ENCODE data around the gene TGFBR3.
A peak's percentile ranks its signal among the peaks of the same experiment; 100 is the strongest.

Gene TGFBR3

GRCh38 chr1:91776068-91776794, 109.7 kb downstream of the TGFBR3 start:
- DNase-seq = no peak

- DNase-seq = no peak
These were observed 110.7 kb downstream of the TGFBR3 start for GRCh38 chr1:91775227-91775626.

GRCh38 chr1:91774520-91775203, 111.3 kb downstream of the TGFBR3 start:
- no peak for DNase-seq

- DNase-seq = no peak
These were observed 114.2 kb downstream of the TGFBR3 start for GRCh38 chr1:91771717-91772116.

GRCh38 chr1:91770667-91771268, 115.2 kb downstream of the TGFBR3 start:
- DNase-seq = no peak

GRCh38 chr1:91769742-91770141, 116.2 kb downstream of the TGFBR3 start:
- no peak for DNase-seq

GRCh38 chr1:91768786-91769725, 116.9 kb downstream of the TGFBR3 start:
- DNase-seq = no peak

GRCh38 chr1:91768120-91768519, 117.8 kb downstream of the TGFBR3 start:
- no peak for DNase-seq

- no peak for DNase-seq
These were observed 119.1 kb downstream of the TGFBR3 start for GRCh38 chr1:91766883-91767282.

- DNase-seq = no peak
These were observed 120.0 kb downstream of the TGFBR3 start for GRCh38 chr1:91765880-91766443.

GRCh38 chr1:91765293-91765692, 120.7 kb downstream of the TGFBR3 start:
- no peak for DNase-seq

- DNase-seq = no peak
These were observed 121.4 kb downstream of the TGFBR3 start for GRCh38 chr1:91764471-91765115.

- no peak for DNase-seq
These were observed 122.7 kb downstream of the TGFBR3 start for GRCh38 chr1:91763252-91763651.

GRCh38 chr1:91761295-91761721, 124.6 kb downstream of the TGFBR3 start:
- no peak for DNase-seq

GRCh38 chr1:91760512-91760911, 125.4 kb downstream of the TGFBR3 start:
- DNase-seq = no peak

- no peak for DNase-seq
These were observed 126.9 kb downstream of the TGFBR3 start for GRCh38 chr1:91759076-91759475.

GRCh38 chr1:91757763-91758460, 128.0 kb downstream of the TGFBR3 start:
- no peak for DNase-seq

- DNase-seq = no peak
These were observed 130.2 kb downstream of the TGFBR3 start for GRCh38 chr1:91755702-91756287.

- peak; percentile 62 for DNase-seq
These were observed 131.0 kb downstream of the TGFBR3 start for GRCh38 chr1:91754816-91755580.

- DNase-seq = no peak
These were observed 131.6 kb downstream of the TGFBR3 start for GRCh38 chr1:91754348-91754747.
